Astrocyte (in vitro differentiated cells and primary cell): ENCODE results near the gene PSD.

Experiments used
- EZH2 ChIP-seq: IDR thresholded peaks from 2 replicates; pipeline ENCODE4 v1.6.1; 2012; ENCODE audit warnings: mild to moderate bottlenecking, low read length, inconsistent platforms; ENCODE audit not compliant: insufficient read depth
- TF ChIP-seq, protein P1 (sequence below): IDR thresholded peaks from 2 replicates; pipeline ENCODE4 v1.5.1; 2011; ENCODE audit warnings: low read depth, mild to moderate bottlenecking, inconsistent platforms, low read length, moderate library complexity; ENCODE audit not compliant: insufficient read depth

DNA sequence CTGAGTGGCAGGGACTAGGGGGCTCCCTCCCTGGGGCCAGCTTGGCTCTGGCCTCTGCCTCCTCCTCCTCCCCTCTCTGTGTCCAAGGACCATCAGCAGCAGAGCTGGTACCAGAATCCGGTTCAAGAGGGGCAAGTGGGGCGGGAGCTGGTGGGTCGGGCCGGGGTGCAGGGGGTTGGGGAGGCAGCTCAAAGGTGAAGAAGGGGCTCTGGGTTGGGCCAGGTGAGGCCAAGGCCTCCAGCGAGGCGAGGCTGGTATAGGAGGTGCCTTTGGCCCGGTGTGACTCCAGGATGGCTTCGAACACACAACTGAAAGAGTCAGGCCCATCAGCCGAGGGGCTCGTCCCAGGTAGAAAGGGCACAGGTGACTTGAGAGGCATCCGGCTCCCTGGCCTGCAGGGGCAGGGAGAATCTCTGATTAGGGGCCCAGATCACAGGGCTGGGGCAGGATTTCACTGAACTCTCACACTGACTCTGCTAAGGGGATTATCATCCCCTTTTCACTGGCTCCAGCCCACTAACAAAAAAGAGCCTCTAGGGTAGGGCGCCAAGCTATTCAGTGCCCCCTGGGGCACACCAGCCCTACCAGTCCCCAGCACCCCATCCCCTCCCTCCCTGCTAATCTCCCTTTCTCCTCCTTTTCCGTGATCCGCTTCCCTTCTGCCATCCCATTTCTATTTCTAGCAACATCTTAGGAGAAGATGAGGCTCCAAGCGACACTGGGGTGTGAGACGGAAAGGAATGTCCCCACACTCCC is 4.6 kb downstream of the PSD start:
- TF ChIP-seq, protein P1, sequence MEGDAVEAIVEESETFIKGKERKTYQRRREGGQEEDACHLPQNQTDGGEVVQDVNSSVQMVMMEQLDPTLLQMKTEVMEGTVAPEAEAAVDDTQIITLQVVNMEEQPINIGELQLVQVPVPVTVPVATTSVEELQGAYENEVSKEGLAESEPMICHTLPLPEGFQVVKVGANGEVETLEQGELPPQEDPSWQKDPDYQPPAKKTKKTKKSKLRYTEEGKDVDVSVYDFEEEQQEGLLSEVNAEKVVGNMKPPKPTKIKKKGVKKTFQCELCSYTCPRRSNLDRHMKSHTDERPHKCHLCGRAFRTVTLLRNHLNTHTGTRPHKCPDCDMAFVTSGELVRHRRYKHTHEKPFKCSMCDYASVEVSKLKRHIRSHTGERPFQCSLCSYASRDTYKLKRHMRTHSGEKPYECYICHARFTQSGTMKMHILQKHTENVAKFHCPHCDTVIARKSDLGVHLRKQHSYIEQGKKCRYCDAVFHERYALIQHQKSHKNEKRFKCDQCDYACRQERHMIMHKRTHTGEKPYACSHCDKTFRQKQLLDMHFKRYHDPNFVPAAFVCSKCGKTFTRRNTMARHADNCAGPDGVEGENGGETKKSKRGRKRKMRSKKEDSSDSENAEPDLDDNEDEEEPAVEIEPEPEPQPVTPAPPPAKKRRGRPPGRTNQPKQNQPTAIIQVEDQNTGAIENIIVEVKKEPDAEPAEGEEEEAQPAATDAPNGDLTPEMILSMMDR = no peak
- no peak for TF ChIP-seq EZH2
